Activated T-helper 2 cell treated with anti-CD3 and anti-CD28 coated beads, Interferon-gamma antibody, Interleukin-2, Interleukin-4, amounts not matched to agents 10 μg/mL and 5 μg/mL and 100 μg/mL, durations not matched to agents 14 hours and 24 hours and 36 hours (primary cell): Measurements from ENCODE around the gene VAMP8. TPM values are rescaled to one million over a fixed set of nuclear protein-coding genes. Genes with fewer than 3 reads are reported as not detected.
"Not testable (repeated sequence)": the region's sequence is repeated elsewhere in the genome, so short reads cannot be mapped to it uniquely, and the experiment has no call there.

Experiments
- DNase-seq: peaks from one replicate; pipeline ENCODE4 v3.0.0; 2021; ENCODE audit warnings: low spot score
- H3K27ac Mint-ChIP-seq: one replicate; pipeline ENCODE4 v1.8.0; 2021; ENCODE audit warnings: mixed read lengths
- H3K27me3 Mint-ChIP-seq: one replicate; pipeline ENCODE4 v1.8.0; 2021; ENCODE audit warnings: low read depth, mixed read lengths
- H3K36me3 Mint-ChIP-seq: one replicate; pipeline ENCODE4 v1.8.0; 2021; ENCODE audit warnings: low read depth, mixed read lengths
- H3K4me1 Mint-ChIP-seq: one replicate; pipeline ENCODE4 v1.8.0; 2021; ENCODE audit warnings: low read depth, mixed read lengths
- H3K4me3 Mint-ChIP-seq: one replicate; pipeline ENCODE4 v1.8.0; 2021; ENCODE audit warnings: low read depth, mild to moderate bottlenecking, moderate library complexity, mixed read lengths
- H3K9me3 Mint-ChIP-seq: one replicate; pipeline ENCODE4 v1.8.0; 2021; ENCODE audit warnings: mixed read lengths
- intact Hi-C: fragments of 100-400 bp; cut with micrococcal nuclease; formaldehyde crosslinking; loops from one replicate; pipeline ENCODE4 v1.15.1; 2023
- total RNA-seq: library from RNA; stranded (reverse); gene quantifications from 2 replicates; pipeline ENCODE4 v1.2.3, GENCODE V29; 2022

VAMP8 gene
- total RNA-seq, 1 donor from 2014 or later: 99.7 TPM

DNA sequence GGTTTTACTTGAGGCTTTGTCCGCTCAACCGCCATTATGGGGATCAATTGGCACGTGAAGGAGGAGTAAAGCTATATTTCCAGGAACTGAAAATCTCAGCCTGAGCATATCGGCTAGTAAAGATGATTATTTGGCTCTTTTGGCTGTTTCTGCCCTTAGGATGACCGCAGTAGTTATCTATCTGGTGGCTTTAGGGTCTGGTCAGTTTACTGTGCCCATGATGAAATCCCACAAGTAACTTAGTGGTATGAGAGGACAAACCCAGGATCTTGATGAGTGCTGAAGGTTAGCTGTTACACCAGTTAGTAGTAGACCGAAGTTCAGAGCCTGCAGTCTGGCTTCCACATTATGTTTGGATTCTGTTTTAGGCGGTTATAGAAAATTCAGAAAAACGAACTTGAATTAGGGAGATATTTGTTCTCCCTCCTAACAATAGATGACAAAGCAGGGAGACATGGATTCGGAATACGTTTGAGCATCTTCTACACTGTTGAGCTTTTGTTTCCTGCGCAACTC, 37.2 kb upstream of the VAMP8 start:
- H3K9me3 Mint-ChIP-seq: no peaks in the 10 kb centered on the region
- H3K4me3 Mint-ChIP-seq: peak overlapping the region; percentile 97
- intact Hi-C loops: no loop called here
- H3K36me3 Mint-ChIP-seq: peaks cover 71% of the 10 kb centered on the region
- DNase-seq: no peak
- peak overlapping the region; percentile 84 for H3K27ac Mint-ChIP-seq
- H3K4me1 Mint-ChIP-seq: peaks cover 49% of the 10 kb centered on the region
- H3K27me3 Mint-ChIP-seq: no peaks in the 10 kb centered on the region

DNA sequence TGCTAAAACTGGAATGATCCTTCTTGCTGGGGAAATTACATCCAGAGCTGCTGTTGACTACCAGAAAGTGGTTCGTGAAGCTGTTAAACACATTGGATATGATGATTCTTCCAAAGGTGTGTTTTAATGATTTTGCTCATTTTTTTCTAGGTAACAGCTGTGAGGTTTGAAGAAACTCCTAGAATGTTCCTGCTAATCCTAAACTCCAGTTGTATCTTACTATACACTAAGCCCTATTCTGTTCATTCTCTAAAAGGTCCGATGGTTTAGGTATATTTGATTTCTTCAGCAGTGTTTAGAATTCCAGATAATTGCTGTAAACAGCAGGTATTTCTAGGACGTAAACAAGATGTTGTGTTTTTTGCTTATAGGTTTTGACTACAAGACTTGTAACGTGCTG, 36.1 kb upstream of the VAMP8 start:
- DNase-seq: no peak
- no peaks in the 10 kb centered on the region for H3K9me3 Mint-ChIP-seq
- no peak overlapping the region for H3K27ac Mint-ChIP-seq
- H3K4me3 Mint-ChIP-seq: peak overlapping the region; percentile 97
- H3K27me3 Mint-ChIP-seq: no peaks in the 10 kb centered on the region
- intact Hi-C loops: no loop called here
- peaks cover 44% of the 10 kb centered on the region for H3K4me1 Mint-ChIP-seq
- peaks cover 79% of the 10 kb centered on the region for H3K36me3 Mint-ChIP-seq

DNA sequence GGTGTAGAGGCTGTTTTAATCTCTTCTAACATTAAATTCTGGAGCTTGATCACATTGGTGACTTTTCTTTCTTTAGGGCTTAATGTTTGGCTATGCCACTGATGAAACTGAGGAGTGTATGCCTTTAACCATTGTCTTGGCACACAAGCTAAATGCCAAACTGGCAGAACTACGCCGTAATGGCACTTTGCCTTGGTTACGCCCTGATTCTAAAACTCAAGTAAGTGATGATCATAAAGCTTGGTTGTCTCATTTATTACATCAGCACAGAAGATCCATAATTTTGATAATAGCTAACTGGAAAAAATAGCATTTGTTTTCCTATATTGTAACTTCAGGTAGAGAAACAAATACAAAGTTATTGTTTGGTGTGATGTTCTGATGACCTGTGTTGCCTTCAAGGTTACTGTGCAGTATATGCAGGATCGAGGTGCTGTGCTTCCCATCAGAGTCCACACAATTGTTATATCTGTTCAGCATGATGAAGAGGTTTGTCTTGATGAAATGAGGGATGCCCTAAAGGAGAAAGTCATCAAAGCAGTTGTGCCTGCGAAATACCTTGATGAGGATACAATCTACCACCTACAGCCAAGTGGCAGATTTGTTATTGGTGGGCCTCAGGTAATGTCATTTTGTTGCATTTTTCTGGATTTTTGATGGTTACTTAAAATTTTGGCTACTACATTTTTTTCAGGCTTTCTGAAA, 35.5 kb upstream of the VAMP8 start:
- intact Hi-C loops: no loop called here
- Mint-ChIP-seq H3K9me3 (no peaks in the 10 kb centered on the region), H3K27me3 (no peaks in the 10 kb centered on the region), H3K4me1 (peaks cover 38% of the 10 kb centered on the region), H3K4me3 (peak overlapping the region; percentile 97), H3K36me3 (peaks cover 80% of the 10 kb centered on the region), H3K27ac (no peak overlapping the region)
- DNase-seq: no peak

DNA sequence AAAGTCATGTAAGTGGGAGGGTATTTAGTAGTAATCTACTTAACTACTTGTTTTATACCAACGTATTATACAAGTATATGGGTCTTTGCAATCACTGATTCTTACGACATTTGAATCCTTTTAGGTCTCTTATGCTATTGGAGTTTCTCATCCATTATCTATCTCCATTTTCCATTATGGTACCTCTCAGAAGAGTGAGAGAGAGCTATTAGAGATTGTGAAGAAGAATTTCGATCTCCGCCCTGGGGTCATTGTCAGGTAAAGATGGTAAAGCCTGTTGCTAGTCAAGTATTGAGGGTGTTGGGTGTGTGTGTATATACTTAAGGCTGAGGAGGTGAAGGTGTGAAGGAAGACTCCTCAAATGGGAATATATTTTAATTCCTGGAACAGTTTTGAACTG, 34.6 kb upstream of the VAMP8 start:
- no peak for DNase-seq
- peaks cover 82% of the 10 kb centered on the region for H3K36me3 Mint-ChIP-seq
- peak overlapping the region; percentile 97 for H3K4me3 Mint-ChIP-seq
- intact Hi-C loops: no loop called here
- peak overlapping the region; percentile 21 for H3K27ac Mint-ChIP-seq
- no peaks in the 10 kb centered on the region for H3K27me3 Mint-ChIP-seq
- no peaks in the 10 kb centered on the region for H3K9me3 Mint-ChIP-seq
- peaks cover 33% of the 10 kb centered on the region for H3K4me1 Mint-ChIP-seq

DNA sequence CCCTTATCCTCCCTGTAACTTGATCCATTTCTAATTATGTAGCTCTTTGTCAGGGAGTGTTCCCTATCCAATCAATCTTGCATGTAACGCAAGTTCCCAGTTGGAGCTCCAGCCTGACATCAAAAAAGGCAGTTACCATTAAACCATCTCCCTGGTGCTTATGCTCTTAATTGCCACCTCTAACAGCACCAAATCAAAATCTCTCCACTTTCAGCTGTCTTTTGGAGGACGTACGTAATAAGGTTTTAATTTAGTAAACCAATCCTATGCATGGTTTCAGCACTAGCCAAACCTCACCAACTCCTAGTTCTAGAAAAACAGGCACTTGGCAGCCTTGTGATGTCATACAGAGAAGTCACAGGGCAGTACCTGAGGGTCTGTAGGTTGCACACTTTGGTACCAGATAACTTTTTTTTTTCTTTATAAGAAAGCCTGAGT, 33.1 kb upstream of the VAMP8 start:
- DNase-seq, H3K9me3 Mint-ChIP-seq, intact Hi-C loops, H3K4me3 Mint-ChIP-seq, H3K27me3 Mint-ChIP-seq: not testable (repeated sequence)
- Mint-ChIP-seq H3K36me3 (peaks cover 83% of the 10 kb centered on the region), H3K4me1 (peaks cover 32% of the 10 kb centered on the region), H3K27ac (peak overlapping the region; percentile 62)

DNA sequence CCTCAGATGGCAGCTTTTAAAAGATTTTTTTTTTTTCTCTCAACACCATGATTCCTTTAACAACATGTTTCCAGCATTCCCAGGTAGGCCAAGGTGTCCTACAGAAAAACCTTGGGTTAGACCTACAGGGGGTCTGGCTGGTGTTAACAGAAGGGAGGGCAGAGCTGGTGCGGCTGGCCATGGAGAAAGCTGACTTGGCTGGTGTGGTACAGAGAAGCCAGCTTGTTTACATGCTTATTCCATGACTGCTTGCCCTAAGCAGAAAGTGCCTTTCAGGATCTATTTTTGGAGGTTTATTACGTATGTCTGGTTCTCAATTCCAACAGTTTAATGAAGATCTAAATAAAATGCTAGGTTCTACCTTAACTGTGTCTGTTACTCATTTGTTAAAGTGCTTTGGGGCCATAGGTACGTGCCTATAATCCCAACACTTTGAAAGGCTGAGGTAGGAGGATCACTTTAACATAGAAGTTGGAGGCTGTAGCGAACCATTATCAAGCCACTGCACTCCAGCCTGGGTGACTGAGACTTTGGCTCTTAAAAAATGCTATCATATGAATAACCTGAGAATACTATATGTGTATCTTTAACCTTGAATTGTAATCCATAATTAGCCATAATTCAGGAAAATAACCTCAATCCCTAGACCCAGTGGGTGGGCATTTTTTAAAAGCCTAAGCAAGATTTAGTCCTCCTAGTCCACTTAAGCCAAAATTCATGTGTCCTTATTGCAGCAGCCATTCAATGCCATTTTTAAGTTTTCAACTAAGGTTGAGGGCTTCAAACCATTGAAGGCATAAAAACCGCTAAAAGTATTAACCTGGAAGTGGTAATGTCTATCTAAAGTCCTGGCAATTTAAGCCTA, 32.2 kb upstream of the VAMP8 start:
- Mint-ChIP-seq H3K36me3 (peaks cover 82% of the 10 kb centered on the region), H3K4me1 (peaks cover 32% of the 10 kb centered on the region)
- DNase-seq, intact Hi-C loops, H3K27ac Mint-ChIP-seq, H3K9me3 Mint-ChIP-seq, H3K27me3 Mint-ChIP-seq, H3K4me3 Mint-ChIP-seq: not testable (repeated sequence)

DNA sequence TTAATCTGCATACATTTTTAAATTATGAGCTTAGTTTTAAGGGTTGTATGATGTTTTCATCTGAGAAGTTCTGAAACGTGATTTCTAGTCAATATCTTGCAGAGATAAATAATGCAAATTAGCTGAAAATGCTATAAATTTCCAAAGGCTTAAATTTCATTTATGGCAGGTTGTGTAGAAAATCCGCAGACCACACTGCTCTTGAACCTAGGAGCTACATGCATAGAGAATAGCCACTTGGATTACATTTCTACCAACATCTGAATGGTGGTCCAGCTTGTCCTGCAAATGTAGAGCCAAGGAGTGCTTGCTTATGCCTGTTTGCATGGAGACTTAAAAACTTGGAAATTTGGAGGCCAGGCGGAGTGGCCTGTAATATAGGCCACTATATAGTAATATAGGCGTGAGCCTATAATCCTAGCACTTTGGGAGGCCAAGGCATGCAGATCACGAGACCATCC, 31.6 kb upstream of the VAMP8 start:
- DNase-seq: no peak
- Mint-ChIP-seq H3K4me1 (peaks cover 29% of the 10 kb centered on the region), H3K9me3 (no peaks in the 10 kb centered on the region), H3K4me3 (no peak overlapping the region), H3K36me3 (peaks cover 81% of the 10 kb centered on the region), H3K27ac (no peak overlapping the region), H3K27me3 (no peaks in the 10 kb centered on the region)
- intact Hi-C loops: no loop called here

DNA sequence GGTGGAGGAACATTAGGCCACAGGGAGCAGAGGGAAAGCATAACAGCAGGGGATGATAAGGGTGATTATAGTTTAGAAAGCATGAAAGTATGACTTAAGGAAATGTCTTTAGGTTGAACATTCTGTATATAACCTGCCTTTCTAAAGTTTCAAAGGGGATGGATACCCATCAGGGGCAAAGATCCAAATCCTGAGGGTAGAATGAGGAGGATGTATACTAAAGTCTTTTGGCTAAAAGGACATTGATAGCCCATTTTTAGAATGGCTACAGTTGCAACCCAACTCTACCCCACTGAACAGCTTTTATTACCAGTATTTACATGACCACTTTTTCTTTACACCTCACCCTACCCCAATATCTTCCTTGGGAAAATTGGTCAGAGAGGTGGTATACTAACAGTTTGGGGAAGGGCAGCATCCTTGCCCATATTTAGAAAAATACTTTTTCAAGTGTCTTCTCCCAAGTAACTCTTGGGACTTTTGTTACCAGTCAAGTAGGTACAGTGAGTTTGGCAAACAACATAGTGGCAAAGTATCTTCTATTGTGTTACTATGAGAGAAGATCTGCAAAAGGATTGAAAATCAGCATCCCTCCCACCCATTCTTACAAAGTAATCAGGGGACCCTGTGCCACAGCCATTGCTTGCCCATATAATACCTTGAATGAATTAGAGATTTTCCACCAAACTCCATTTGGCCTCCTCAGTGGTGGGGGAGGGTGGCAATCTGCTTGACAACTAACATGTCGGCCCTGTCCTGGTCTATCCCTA, 30.1 kb upstream of the VAMP8 start:
- no peaks in the 10 kb centered on the region for H3K9me3 Mint-ChIP-seq
- intact Hi-C loops: no loop called here
- H3K27ac Mint-ChIP-seq: peak overlapping the region; percentile 69
- H3K4me1 Mint-ChIP-seq: peaks cover 17% of the 10 kb centered on the region
- no peak for DNase-seq
- peaks cover 81% of the 10 kb centered on the region for H3K36me3 Mint-ChIP-seq
- no peaks in the 10 kb centered on the region for H3K27me3 Mint-ChIP-seq
- no peak overlapping the region for H3K4me3 Mint-ChIP-seq

DNA sequence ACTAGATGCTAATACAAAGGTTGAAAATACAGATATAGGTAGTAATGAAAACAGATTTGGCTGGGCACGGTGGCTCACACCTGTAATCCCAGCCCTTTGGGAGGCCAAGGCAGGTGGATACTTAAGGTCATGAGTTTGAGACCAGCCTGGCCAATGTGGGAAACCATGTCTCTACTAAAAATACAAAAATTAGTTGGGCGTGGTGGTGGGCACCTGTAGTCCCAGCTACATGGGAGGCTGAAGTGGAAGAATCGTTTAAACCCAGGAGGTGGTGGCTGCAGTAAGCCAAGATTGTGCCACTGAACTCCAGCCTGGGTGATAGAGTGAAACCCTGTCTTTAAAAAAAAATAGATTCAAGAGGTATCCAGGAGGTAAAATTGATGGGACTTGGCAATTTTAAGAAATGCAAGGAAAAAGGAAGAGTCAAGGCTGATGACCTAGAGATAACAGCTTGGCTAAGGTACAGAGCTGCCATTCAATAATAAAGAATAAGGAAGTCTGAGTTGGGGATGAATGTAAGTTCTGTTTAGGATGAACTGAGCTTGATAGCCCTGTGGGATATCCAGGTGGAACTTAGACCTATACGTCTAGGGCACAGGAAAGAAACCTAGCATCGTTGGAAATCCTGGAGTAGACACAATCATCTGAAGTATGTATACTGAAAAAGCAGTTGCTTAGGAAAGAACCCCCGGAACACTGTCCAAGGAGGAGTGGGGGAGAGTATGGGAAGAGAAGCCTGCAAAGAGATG, 29.4 kb upstream of the VAMP8 start:
- no peak for DNase-seq
- Mint-ChIP-seq H3K9me3 (no peaks in the 10 kb centered on the region), H3K4me3 (no peak overlapping the region), H3K27ac (peak overlapping the region; percentile 6), H3K4me1 (peaks cover 9% of the 10 kb centered on the region), H3K36me3 (peaks cover 81% of the 10 kb centered on the region), H3K27me3 (no peaks in the 10 kb centered on the region)
- intact Hi-C loops: no loop called here

DNA sequence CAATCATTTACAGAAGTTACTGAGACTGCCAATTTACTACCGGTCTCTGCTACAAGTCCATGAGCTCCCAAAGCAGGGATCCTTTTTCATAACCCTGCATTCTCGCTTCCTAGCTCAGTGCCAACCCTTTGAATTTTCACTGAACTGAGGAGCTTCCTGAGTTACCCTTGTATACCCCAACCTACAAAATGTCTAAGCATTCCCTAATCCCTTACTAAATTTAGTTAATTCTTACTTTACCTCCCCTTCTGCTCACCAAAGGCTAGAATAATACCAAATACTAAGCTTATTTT, 28.8 kb upstream of the VAMP8 start:
- Mint-ChIP-seq H3K4me3 (no peak overlapping the region), H3K27me3 (no peaks in the 10 kb centered on the region), H3K4me1 (peaks cover 6% of the 10 kb centered on the region), H3K9me3 (no peaks in the 10 kb centered on the region), H3K27ac (no peak overlapping the region), H3K36me3 (peaks cover 80% of the 10 kb centered on the region)
- intact Hi-C loops: no loop called here
- DNase-seq: no peak

DNA sequence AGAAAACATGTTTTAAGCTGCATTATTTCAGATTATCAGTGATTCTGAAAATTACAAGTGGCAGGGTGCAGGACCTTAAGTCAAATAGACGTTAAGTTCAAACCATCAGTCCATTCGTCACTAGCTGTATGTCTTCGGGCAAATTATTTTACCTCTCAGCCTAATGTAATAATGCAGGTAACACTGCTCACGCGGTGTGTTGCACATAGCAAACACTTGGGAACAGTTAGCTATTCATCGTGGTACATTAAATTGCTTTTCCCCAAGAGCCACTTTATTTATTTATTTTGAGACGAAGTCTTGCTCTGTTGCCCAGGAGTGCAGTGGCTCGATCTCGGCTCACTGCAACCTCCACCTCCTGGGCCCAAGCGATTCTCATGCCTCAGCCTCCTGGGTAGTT, 28.3 kb upstream of the VAMP8 start:
- Mint-ChIP-seq H3K4me1 (peaks cover 3% of the 10 kb centered on the region), H3K4me3 (no peak overlapping the region), H3K27ac (no peak overlapping the region), H3K9me3 (no peaks in the 10 kb centered on the region), H3K27me3 (no peaks in the 10 kb centered on the region), H3K36me3 (peaks cover 78% of the 10 kb centered on the region)
- intact Hi-C loops: no loop called here
- DNase-seq: no peak

DNA sequence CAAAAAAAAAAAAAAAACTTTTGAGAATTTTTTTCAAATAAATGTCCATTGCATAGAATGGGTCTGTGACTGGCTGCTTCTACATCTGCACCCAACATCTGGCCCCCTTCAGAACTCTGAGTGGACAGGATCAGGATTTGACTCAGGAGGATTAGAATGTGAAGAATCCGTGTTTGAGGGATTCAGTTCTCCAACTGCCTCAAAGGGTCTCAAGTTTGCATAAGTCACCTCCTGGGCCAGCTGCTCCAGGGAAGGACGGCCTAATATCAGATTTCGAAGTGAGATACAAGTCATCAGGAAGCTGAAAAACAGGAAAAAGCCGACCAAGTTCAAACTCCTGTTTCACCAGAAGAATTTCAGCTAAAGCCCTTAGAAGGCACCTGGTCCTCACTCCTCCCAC, 27.6 kb upstream of the VAMP8 start:
- no peak for DNase-seq
- no peaks in the 10 kb centered on the region for H3K27me3 Mint-ChIP-seq
- no peak overlapping the region for H3K4me3 Mint-ChIP-seq
- no peaks in the 10 kb centered on the region for H3K9me3 Mint-ChIP-seq
- intact Hi-C loops: no loop called here
- no peaks in the 10 kb centered on the region for H3K4me1 Mint-ChIP-seq
- H3K36me3 Mint-ChIP-seq: peaks cover 76% of the 10 kb centered on the region
- no peak overlapping the region for H3K27ac Mint-ChIP-seq
